ENCODE data around the gene CISD2. TPM values are rescaled to one million over a fixed set of nuclear protein-coding genes. Genes with fewer than 3 reads are reported as not detected.
A peak's percentile ranks its signal among the peaks of the same experiment; 100 is the strongest.
"Not testable (repeated sequence)": the region's sequence is repeated elsewhere in the genome, so short reads cannot be mapped to it uniquely, and the experiment has no call there.

The CISD2 gene
- polyA plus RNA-seq, 2 of the 4 experiments (the other 2 are of a cell fraction): 49.9 to 84.1 TPM

DNA sequence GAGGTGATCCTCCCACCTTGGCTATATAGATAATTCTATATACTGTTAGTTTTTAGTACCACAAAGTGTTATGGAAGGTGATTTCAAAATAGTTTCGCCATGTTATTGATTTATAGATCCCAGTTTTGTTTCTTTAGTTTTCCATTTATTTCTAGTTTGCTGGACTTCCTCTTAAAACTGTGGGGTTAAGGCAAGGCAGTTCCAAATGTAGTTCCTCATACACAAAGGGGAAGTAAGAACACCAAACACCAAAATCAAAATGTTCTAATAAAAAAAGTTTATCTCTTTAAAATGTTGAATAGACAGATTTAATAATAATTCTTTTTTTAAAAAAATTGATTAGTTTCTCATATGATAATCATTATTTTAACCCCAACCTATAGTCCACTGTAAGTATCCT, 6.8 kb upstream of the CISD2 start:
- ATAC-seq: no peak
- no peak overlapping the region for H3K4me3 ChIP-seq
- CTCF ChIA-PET: interaction anchor here (0.6 kb wide), 1 partner anchor 241 kb away, joined by 3 read pairs; no protein-coding TSS in a partner anchor
- H3K4me2 ChIP-seq: no peak overlapping the region
- FAIRE-seq: no peak
- no peak for TF ChIP-seq ZSCAN20 (CRISPR knock-in tag; IDR thresholded peaks at IDR 0.05)
- TF ChIP-seq RARB (CRISPR knock-in tag; IDR thresholded peaks at IDR 0.05): no peak
- peaks cover 12% of the 10 kb centered on the region; the same call in 2 of the 3 replicates for H3K9me3 ChIP-seq
- WGBS (ENCODE audit: missing lambda C conversion rate): 86% methylated on average over 1 of the region's 1 CpG
- POLR2A ChIA-PET: no interaction called here
- H3K27ac ChIP-seq: no peak overlapping the region
- no peak for DNase-seq (ENCODE audit: low read depth in 1 of 2, low spot score in 1 of 2)
- peaks cover 5% of the 10 kb centered on the region for H3K4me1 ChIP-seq

DNA sequence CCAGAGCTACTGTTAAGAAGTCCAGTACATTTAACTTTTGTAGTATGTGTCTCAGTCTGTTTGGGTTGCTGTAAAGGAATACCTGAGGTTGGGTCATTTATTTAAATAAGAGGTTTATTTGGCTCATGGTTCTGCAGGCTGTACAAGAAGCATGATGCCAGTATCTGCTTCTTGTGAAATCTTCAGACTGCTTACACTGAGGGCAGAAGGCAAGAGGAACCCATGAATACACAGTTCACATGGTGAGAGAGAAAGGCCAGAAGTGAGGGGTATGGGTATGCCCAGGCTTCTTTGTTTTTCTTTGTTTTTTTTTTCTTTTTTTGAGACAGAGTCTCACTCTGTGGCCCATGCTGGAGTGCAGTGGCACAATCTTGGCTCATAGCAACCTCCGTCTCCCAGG, 6.0 kb upstream of the CISD2 start:
- Histone ChIP-seq H3K9me3 (peaks cover 12% of the 10 kb centered on the region; the same call in 2 of the 3 replicates), H3K4me1 (peaks cover 8% of the 10 kb centered on the region), H3K4me3 (no peak overlapping the region), H3K4me2 (no peak overlapping the region), H3K27ac (no peak overlapping the region)
- ATAC-seq: no peak
- POLR2A ChIA-PET: no interaction called here
- 100% methylated on average over 1 of the region's 1 CpG for WGBS (ENCODE audit: missing lambda C conversion rate)
- DNase-seq (ENCODE audit: low read depth in 1 of 2, low spot score in 1 of 2): no peak
- no peak for FAIRE-seq
- TF ChIP-seq USF2 (IDR thresholded peaks at IDR 0.05): no peak
- TF ChIP-seq HES2 (IDR thresholded peaks at IDR 0.05): no peak
- TF ChIP-seq MYC (IDR thresholded peaks at IDR 0.05; ENCODE audit: borderline replicate concordance, low read length): no peak
- CTCF ChIA-PET: no interaction called here

DNA sequence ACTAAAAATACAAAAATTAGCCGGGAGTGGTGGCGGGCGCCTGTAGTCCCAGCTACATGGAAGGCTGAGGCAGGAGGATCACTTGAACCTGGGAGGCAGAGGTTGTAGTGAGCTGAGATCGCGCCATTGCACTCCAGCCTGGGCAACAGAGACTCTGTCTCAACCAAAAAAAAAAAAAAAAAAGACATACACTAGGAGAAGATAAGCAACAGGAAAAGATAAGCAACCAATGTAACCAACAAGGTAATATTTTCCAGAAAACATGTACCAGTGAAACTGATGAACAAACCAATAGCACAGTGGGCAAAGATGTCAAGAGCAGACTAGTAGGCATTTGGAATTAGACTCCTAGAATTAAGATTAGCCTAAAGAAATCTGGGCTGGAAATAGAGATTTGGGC, 3.5 kb upstream of the CISD2 start:
- CTCF ChIA-PET; DNase-seq (ENCODE audit: low read depth in 1 of 2, low spot score in 1 of 2); H3K27ac ChIP-seq; POLR2A ChIA-PET; ATAC-seq; H3K4me3 ChIP-seq; H3K4me1 ChIP-seq; FAIRE-seq; H3K4me2 ChIP-seq; H3K9me3 ChIP-seq: not testable (repeated sequence)
- WGBS (ENCODE audit: missing lambda C conversion rate): 100% methylated on average over 5 of the region's 5 CpGs

GRCh38 chr4:102867278-102868152, 1.3 kb upstream of the CISD2 start:
- no peak for FAIRE-seq
- H3K4me2 ChIP-seq: peak overlapping the region; percentile 91

More at GRCh38 chr4:102867278-102868152, 1.3 kb upstream of the CISD2 start:
- no peaks in the 10 kb centered on the region for H3K9me3 ChIP-seq
- WGBS (ENCODE audit: missing lambda C conversion rate): 14% methylated on average over 12 of the region's 12 CpGs
- ATAC-seq: no peak
- POLR2A ChIA-PET: interaction anchor here (2.1 to 2.8 kb wide), 2 partner anchors 39 to 247 kb away, joined by 14 to 78 read pairs; partner anchors contain the start of gene UBE2D3
- H3K27ac ChIP-seq: peak overlapping the region; percentile 92 to 95
- CTCF ChIA-PET: interaction anchor here (1.0 to 1.2 kb wide), 2 partner anchors 247 to 366 kb away, joined by 3 to 4 read pairs; partner anchors contain the start of gene NFKB1
- DNase-seq (ENCODE audit: low read depth in 1 of 2, low spot score in 1 of 2): peak in 1 of 2 experiments; percentile 19
- H3K4me3 ChIP-seq: peak overlapping the region; percentile 89
- peaks cover 24% of the 10 kb centered on the region for H3K4me1 ChIP-seq
- TF ChIP-seq HDAC2 (IDR thresholded peaks at IDR 0.05) (no peak), PHF8 (IDR thresholded peaks at IDR 0.05; ENCODE audit: borderline replicate concordance, low read depth) (no peak), EHF (CRISPR knock-in tag; IDR thresholded peaks at IDR 0.05) (no peak), EP300 (IDR thresholded peaks at IDR 0.05) (no peak), RAD21 (conservative IDR thresholded peaks at IDR 0.05 in 1 of 2, IDR thresholded peaks at IDR 0.05 in 1 of 2) (no peak), MYC (IDR thresholded peaks at IDR 0.05; ENCODE audit: borderline replicate concordance, low read length) (no peak), HES2 (IDR thresholded peaks at IDR 0.05) (no peak), KDM1A (IDR thresholded peaks at IDR 0.05; ENCODE audit: low read depth) (no peak), TP53 (CRISPR knock-in tag; IDR thresholded peaks at IDR 0.05) (no peak), NPAS2 (CRISPR knock-in tag; IDR thresholded peaks at IDR 0.05; ENCODE audit: borderline replicate concordance) (no peak), MAFK (IDR thresholded peaks at IDR 0.05; ENCODE audit: partially characterized antibody) (no peak), SREBF2 (IDR thresholded peaks at IDR 0.05) (no peak), RFX5 (IDR thresholded peaks at IDR 0.05) (no peak)
- TF ChIP-seq, protein P1, sequence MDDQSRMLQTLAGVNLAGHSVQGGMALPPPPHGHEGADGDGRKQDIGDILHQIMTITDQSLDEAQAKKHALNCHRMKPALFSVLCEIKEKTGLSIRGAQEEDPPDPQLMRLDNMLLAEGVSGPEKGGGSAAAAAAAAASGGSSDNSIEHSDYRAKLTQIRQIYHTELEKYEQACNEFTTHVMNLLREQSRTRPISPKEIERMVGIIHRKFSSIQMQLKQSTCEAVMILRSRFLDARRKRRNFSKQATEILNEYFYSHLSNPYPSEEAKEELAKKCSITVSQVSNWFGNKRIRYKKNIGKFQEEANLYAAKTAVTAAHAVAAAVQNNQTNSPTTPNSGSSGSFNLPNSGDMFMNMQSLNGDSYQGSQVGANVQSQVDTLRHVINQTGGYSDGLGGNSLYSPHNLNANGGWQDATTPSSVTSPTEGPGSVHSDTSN (IDR thresholded peaks at IDR 0.05): no peak

Data from A549 (cell line).